ENCODE data around the gene ERC1.
"Not testable (repeated sequence)": the region's sequence is repeated elsewhere in the genome, so short reads cannot be mapped to it uniquely, and the experiment has no call there.

ERC1 gene

GRCh38 chr12:1220127-1221092 is 229.4 kb downstream of the ERC1 start:
- no peak for DNase-seq (ENCODE audit: low spot score)

- no peak for DNase-seq (ENCODE audit: low spot score)
Measured at GRCh38 chr12:1222858-1223639, 232.0 kb downstream of the ERC1 start.

GRCh38 chr12:1226951-1227350 is 235.9 kb downstream of the ERC1 start:
- DNase-seq (ENCODE audit: low spot score) = no peak

GRCh38 chr12:1234073-1234472 is 243.1 kb downstream of the ERC1 start:
- DNase-seq (ENCODE audit: low spot score) = peak; percentile 16

GRCh38 chr12:1246637-1247036 is 255.6 kb downstream of the ERC1 start:
- DNase-seq (ENCODE audit: low spot score) = no peak

GRCh38 chr12:1250641-1251040 is 259.6 kb downstream of the ERC1 start:
- DNase-seq (ENCODE audit: low spot score) = no peak

- DNase-seq (ENCODE audit: low spot score) = no peak
Measured at GRCh38 chr12:1252758-1253157, 261.7 kb downstream of the ERC1 start.

GRCh38 chr12:1255125-1255524 is 264.1 kb downstream of the ERC1 start:
- not testable (repeated sequence) for DNase-seq (ENCODE audit: low spot score)

GRCh38 chr12:1255854-1256253 is 264.8 kb downstream of the ERC1 start:
- DNase-seq (ENCODE audit: low spot score) = not testable (repeated sequence)

GRCh38 chr12:1256285-1256684 is 265.3 kb downstream of the ERC1 start:
- DNase-seq (ENCODE audit: low spot score) = no peak

- DNase-seq (ENCODE audit: low spot score) = no peak
Measured at GRCh38 chr12:1256991-1257390, 266.0 kb downstream of the ERC1 start.

GRCh38 chr12:1262011-1262410 is 271.0 kb downstream of the ERC1 start:
- DNase-seq (ENCODE audit: low spot score) = no peak

- DNase-seq (ENCODE audit: low spot score) = no peak
Measured at GRCh38 chr12:1267243-1267642, 276.2 kb downstream of the ERC1 start.

- no peak for DNase-seq (ENCODE audit: low spot score)
Measured at GRCh38 chr12:1272142-1272541, 281.1 kb downstream of the ERC1 start.

- no peak for DNase-seq (ENCODE audit: low spot score)
Measured at GRCh38 chr12:1273051-1273450, 282.0 kb downstream of the ERC1 start.

GRCh38 chr12:1277905-1278304 is 286.9 kb downstream of the ERC1 start:
- DNase-seq (ENCODE audit: low spot score) = no peak

GRCh38 chr12:1279050-1279449 is 288.0 kb downstream of the ERC1 start:
- no peak for DNase-seq (ENCODE audit: low spot score)

GRCh38 chr12:1280059-1280458 is 289.0 kb downstream of the ERC1 start:
- no peak for DNase-seq (ENCODE audit: low spot score)

- peak; percentile 60 for DNase-seq (ENCODE audit: low spot score)
Measured at GRCh38 chr12:1281683-1282366, 290.8 kb downstream of the ERC1 start.

- DNase-seq (ENCODE audit: low spot score) = peak; percentile 43
Measured at GRCh38 chr12:1282670-1283315, 291.8 kb downstream of the ERC1 start.

GRCh38 chr12:1283316-1283715 is 292.3 kb downstream of the ERC1 start:
- DNase-seq (ENCODE audit: low spot score) = no peak

- DNase-seq (ENCODE audit: low spot score) = no peak
Measured at GRCh38 chr12:1284611-1285010, 293.6 kb downstream of the ERC1 start.

Measured in AG20443 (cell line).